Stomach smooth muscle (tissue), 2 donors: Measurements from ENCODE around the gene CADM3.

Experiments used
- H3K27ac ChIP-seq: one replicate; pipeline ENCODE4 v1.7.0; 2013; ENCODE audit warnings: mild to moderate bottlenecking, low read length, inconsistent platforms
- H3K27me3 ChIP-seq, 2 donors: one replicate each; pipeline ENCODE4 v1.7.0; 2013; ENCODE audit warnings: low read length in 2 of 2; ENCODE audit not compliant: insufficient read depth in 2 of 2, control insufficient read depth in 1 of 2
- H3K36me3 ChIP-seq, 2 donors: one replicate each; pipeline ENCODE4 v1.7.0; 2013; ENCODE audit warnings: low read length in 2 of 2; ENCODE audit not compliant: control insufficient read depth in 2 of 2, insufficient read depth in 2 of 2
- H3K4me1 ChIP-seq: one replicate; pipeline ENCODE4 v1.7.0; 2013; ENCODE audit warnings: low read length; ENCODE audit not compliant: control insufficient read depth, insufficient read depth
- H3K4me3 ChIP-seq, 2 donors: one replicate each; pipeline ENCODE4 v1.7.0; 2013; ENCODE audit warnings: low read length in 2 of 2
- H3K9ac ChIP-seq, 2 donors: one replicate each; pipeline ENCODE4 v1.7.0; 2013; ENCODE audit warnings: low read length in 2 of 2, mild to moderate bottlenecking in 1 of 2
- H3K9me3 ChIP-seq, 2 donors: one replicate each; pipeline ENCODE4 v1.7.0; 2013; ENCODE audit warnings: low read length in 2 of 2; ENCODE audit not compliant: control insufficient read depth in 2 of 2
- donor health status: healthy.
- donor health status: Pancreatic carcinoma.

The CADM3 gene

GRCh38 chr1:159190441-159190840 is 19.0 kb downstream of the CADM3 start:
- H3K9ac ChIP-seq = no peak overlapping the region
- no peak overlapping the region for H3K27ac ChIP-seq
- no peaks in the 10 kb centered on the region for H3K36me3 ChIP-seq
- peaks cover 2% of the 10 kb centered on the region for H3K4me1 ChIP-seq
- H3K27me3 ChIP-seq = peaks cover 7 to 12% of the 10 kb centered on the region in 2 donors
- no peaks in the 10 kb centered on the region for H3K9me3 ChIP-seq
- H3K4me3 ChIP-seq = no peak overlapping the region

GRCh38 chr1:159196543-159196942 is 25.1 kb downstream of the CADM3 start:
- no peak overlapping the region for H3K4me3 ChIP-seq
- H3K36me3 ChIP-seq = peaks cover 0 to 2% of the 10 kb centered on the region in 2 donors
- no peaks in the 10 kb centered on the region for H3K4me1 ChIP-seq
- no peak overlapping the region for H3K9ac ChIP-seq
- no peak overlapping the region for H3K27ac ChIP-seq
- H3K27me3 ChIP-seq = peaks cover 0 to 9% of the 10 kb centered on the region in 2 donors
- no peaks in the 10 kb centered on the region for H3K9me3 ChIP-seq

- Histone ChIP-seq H3K9me3 (no peaks in the 10 kb centered on the region), H3K4me1 (no peaks in the 10 kb centered on the region), H3K4me3 (no peak overlapping the region), H3K27ac (no peak overlapping the region), H3K9ac (no peak overlapping the region), H3K36me3 (peaks cover 0 to 2% of the 10 kb centered on the region in 2 donors), H3K27me3 (peaks cover 0 to 7% of the 10 kb centered on the region in 2 donors)
Observed at GRCh38 chr1:159197561-159198557, 26.4 kb downstream of the CADM3 start.

- Histone ChIP-seq H3K4me1 (no peaks in the 10 kb centered on the region), H3K36me3 (peaks cover 0 to 2% of the 10 kb centered on the region in 2 donors), H3K27ac (no peak overlapping the region), H3K4me3 (no peak overlapping the region), H3K9ac (no peak overlapping the region), H3K27me3 (peaks cover 0 to 14% of the 10 kb centered on the region in 2 donors), H3K9me3 (no peaks in the 10 kb centered on the region)
Observed at GRCh38 chr1:159199901-159200300, 28.5 kb downstream of the CADM3 start.

GRCh38 chr1:159200769-159201168 is 29.4 kb downstream of the CADM3 start:
- Histone ChIP-seq H3K9me3 (no peaks in the 10 kb centered on the region), H3K27ac (no peak overlapping the region), H3K36me3 (peaks cover 0 to 2% of the 10 kb centered on the region in 2 donors), H3K4me1 (no peaks in the 10 kb centered on the region), H3K27me3 (peaks cover 0 to 19% of the 10 kb centered on the region in 2 donors), H3K4me3 (no peak overlapping the region), H3K9ac (no peak overlapping the region)

GRCh38 chr1:159201642-159202041 is 30.2 kb downstream of the CADM3 start:
- peaks cover 0 to 2% of the 10 kb centered on the region in 2 donors for H3K36me3 ChIP-seq
- H3K4me3 ChIP-seq = peak overlapping the region in 1 of 2 donors; percentile 40
- no peak overlapping the region for H3K9ac ChIP-seq
- no peak overlapping the region for H3K27ac ChIP-seq
- peaks cover 0 to 19% of the 10 kb centered on the region in 2 donors for H3K27me3 ChIP-seq
- H3K4me1 ChIP-seq = no peaks in the 10 kb centered on the region
- no peaks in the 10 kb centered on the region for H3K9me3 ChIP-seq

GRCh38 chr1:159203610-159204009 is 32.2 kb downstream of the CADM3 start:
- Histone ChIP-seq H3K9ac (no peak overlapping the region), H3K4me1 (no peaks in the 10 kb centered on the region), H3K9me3 (no peaks in the 10 kb centered on the region), H3K27me3 (peaks cover 4 to 22% of the 10 kb centered on the region in 2 donors), H3K27ac (no peak overlapping the region), H3K36me3 (peaks cover 0 to 2% of the 10 kb centered on the region in 2 donors), H3K4me3 (no peak overlapping the region)

- peaks cover 0 to 2% of the 10 kb centered on the region in 2 donors for H3K36me3 ChIP-seq
- no peak within 1 kb of the TSS for H3K27ac ChIP-seq
- H3K9me3 ChIP-seq = no peaks in the 10 kb centered on the region
- peak within 1 kb of the TSS in 1 of 2 donors; percentile 35 for H3K4me3 ChIP-seq
- peaks cover 10 to 27% of the 10 kb centered on the region in 2 donors for H3K27me3 ChIP-seq
- no peak within 1 kb of the TSS for H3K9ac ChIP-seq
- H3K4me1 ChIP-seq = no peaks in the 10 kb centered on the region
Observed at GRCh38 chr1:159204161-159205141, 33.0 kb downstream of the CADM3 start, which contains the start of gene ACKR1. Gene ACKR1 (plus strand): TSS chr1:159204875. CDS start chr1:159204960, 85 bp downstream.

GRCh38 chr1:159205225-159205624 is 33.8 kb downstream of the CADM3 start:
- H3K27me3 ChIP-seq = peaks cover 10 to 27% of the 10 kb centered on the region in 2 donors
- no peak overlapping the region for H3K9ac ChIP-seq
- no peaks in the 10 kb centered on the region for H3K4me1 ChIP-seq
- H3K9me3 ChIP-seq = no peaks in the 10 kb centered on the region
- H3K27ac ChIP-seq = no peak overlapping the region
- H3K36me3 ChIP-seq = no peaks in the 10 kb centered on the region
- peak overlapping the region in 1 of 2 donors; percentile 35 for H3K4me3 ChIP-seq

GRCh38 chr1:159206110-159206509 is 34.7 kb downstream of the CADM3 start:
- Histone ChIP-seq H3K9me3 (no peaks in the 10 kb centered on the region), H3K36me3 (no peaks in the 10 kb centered on the region), H3K4me3 (peak overlapping the region in 1 of 2 donors; percentile 22), H3K9ac (no peak overlapping the region), H3K4me1 (no peaks in the 10 kb centered on the region), H3K27me3 (peaks cover 16 to 31% of the 10 kb centered on the region in 2 donors), H3K27ac (no peak overlapping the region)
